ENCODE data around the gene HMGCLL1. TPM values are rescaled to one million over a fixed set of nuclear protein-coding genes. Genes with fewer than 3 reads are reported as not detected.

Gene HMGCLL1
- total RNA-seq, 6 experiments from 2014 or later = 0.13 to 0.72 (median 0.36) TPM

DNA sequence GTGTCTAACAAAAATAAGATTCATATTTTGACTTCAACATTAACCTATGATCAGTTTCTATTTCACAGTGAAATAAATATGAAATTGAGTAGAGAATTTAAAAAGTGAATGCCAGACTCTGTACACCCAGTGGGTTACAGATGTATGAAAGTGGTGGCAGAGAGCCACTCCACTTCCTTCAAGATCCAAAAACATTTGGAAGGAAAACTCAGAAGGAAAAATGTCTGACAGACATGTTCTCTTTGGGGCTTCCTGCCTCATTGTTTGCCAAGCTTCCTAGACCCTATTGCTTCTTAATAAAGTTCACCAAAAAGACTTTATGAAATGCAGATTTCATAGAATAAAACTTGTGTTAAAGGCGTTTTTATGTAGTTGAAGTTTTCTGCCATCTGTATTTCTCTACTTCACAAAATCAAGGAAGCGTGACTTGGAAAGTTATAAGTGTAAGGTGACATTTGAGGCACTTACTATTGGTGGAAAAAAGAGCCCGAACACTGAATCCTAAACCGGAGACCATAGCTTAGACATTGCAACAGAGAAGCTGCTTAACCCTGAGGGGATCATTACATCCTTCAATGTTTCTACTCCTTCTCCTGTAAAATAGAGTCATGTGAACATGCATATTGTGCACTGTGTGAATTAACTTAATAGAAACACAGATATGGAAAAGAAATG is 12.8 kb downstream of the HMGCLL1 start:
- Histone ChIP-seq H3K27ac (no peak overlapping the region), H3K9me3 (no peaks in the 10 kb centered on the region), H3K4me1 (no peaks in the 10 kb centered on the region), H3K27me3 (no peaks in the 10 kb centered on the region), H3K4me3 (no peak overlapping the region), H3K36me3 (no peaks in the 10 kb centered on the region)
- 43% methylated on average over 4 of the region's 4 CpGs for WGBS (ENCODE audit: insufficient coverage, low coverage, low lambda C conversion rate, missing lambda C conversion rate)
- intact Hi-C loops (cut with DNase I) = no loop called here
- TF ChIP-seq, protein P1, sequence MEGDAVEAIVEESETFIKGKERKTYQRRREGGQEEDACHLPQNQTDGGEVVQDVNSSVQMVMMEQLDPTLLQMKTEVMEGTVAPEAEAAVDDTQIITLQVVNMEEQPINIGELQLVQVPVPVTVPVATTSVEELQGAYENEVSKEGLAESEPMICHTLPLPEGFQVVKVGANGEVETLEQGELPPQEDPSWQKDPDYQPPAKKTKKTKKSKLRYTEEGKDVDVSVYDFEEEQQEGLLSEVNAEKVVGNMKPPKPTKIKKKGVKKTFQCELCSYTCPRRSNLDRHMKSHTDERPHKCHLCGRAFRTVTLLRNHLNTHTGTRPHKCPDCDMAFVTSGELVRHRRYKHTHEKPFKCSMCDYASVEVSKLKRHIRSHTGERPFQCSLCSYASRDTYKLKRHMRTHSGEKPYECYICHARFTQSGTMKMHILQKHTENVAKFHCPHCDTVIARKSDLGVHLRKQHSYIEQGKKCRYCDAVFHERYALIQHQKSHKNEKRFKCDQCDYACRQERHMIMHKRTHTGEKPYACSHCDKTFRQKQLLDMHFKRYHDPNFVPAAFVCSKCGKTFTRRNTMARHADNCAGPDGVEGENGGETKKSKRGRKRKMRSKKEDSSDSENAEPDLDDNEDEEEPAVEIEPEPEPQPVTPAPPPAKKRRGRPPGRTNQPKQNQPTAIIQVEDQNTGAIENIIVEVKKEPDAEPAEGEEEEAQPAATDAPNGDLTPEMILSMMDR (IDR thresholded peaks at IDR 0.05) = no peak
- no peak for TF ChIP-seq POLR2A (IDR thresholded peaks at IDR 0.05)
- DNase-seq (no peak), ATAC-seq (no peak)

DNA sequence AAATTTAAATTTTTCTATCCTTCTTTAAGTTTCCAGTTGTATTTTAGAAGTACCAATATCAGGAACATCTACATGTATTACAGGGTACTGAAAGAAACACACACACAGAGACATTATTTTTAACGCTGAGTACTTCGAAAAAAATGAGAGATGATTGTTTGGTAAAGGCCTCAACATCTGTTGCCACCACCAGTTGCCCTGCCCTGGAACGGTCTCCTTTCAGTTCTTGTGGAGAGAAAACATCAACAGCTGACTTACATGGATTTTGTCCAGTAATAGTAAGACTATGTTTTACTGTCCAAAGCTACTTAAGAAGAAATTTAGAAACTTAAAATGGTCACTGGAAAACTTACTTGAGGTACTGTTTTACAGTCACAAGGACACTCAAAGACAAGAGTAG is 16.7 kb downstream of the HMGCLL1 start:
- no peaks in the 10 kb centered on the region for H3K36me3 ChIP-seq
- intact Hi-C loops (cut with DNase I) = no loop called here
- no peaks in the 10 kb centered on the region for H3K4me1 ChIP-seq
- ATAC-seq (no peak), DNase-seq (no peak)
- 66% methylated on average over 3 of the region's 3 CpGs for WGBS (ENCODE audit: insufficient coverage, low coverage, low lambda C conversion rate, missing lambda C conversion rate)
- no peaks in the 10 kb centered on the region for H3K27me3 ChIP-seq
- no peak overlapping the region for H3K4me3 ChIP-seq
- H3K27ac ChIP-seq = no peak overlapping the region
- TF ChIP-seq POLR2A (IDR thresholded peaks at IDR 0.05) = no peak
- TF ChIP-seq, protein P1 (IDR thresholded peaks at IDR 0.05) = no peak
- no peaks in the 10 kb centered on the region for H3K9me3 ChIP-seq

DNA sequence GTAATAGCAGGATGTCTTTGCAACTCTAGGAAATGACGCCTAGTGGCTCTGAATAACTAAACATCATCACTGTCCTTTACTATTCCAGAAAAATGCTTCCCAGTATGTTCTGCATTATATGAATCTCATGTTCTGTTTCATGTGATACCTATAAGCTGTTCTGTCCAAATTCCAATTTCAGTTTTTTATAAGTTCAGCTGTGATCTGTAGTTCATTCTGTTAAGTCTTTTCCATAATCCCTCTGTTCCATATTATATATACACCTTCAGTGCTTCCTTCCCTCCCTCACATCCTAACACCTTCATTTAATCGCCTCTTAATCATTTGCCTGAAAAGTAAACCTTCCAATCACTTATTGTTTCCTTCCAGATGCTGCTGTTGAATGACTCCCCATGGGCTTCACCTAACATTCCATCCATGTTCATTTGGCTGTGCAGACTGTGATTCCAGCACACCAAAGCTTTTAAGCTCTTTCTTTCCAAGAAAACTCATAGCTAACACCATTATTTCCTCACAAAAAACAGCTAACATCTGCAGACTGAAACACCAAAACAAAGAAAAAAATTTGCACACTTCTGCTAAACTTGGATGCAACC is 18.6 kb downstream of the HMGCLL1 start:
- Histone ChIP-seq H3K36me3 (no peaks in the 10 kb centered on the region), H3K9me3 (no peaks in the 10 kb centered on the region), H3K27me3 (no peaks in the 10 kb centered on the region), H3K4me3 (no peak overlapping the region), H3K4me1 (no peaks in the 10 kb centered on the region), H3K27ac (no peak overlapping the region)
- WGBS (ENCODE audit: insufficient coverage, low coverage, low lambda C conversion rate, missing lambda C conversion rate) = 42% methylated on average over 2 of the region's 2 CpGs
- no peak for DNase-seq
- TF ChIP-seq, protein P1 (IDR thresholded peaks at IDR 0.05) = no peak
- no peak for TF ChIP-seq POLR2A (IDR thresholded peaks at IDR 0.05)
- ATAC-seq = no peak
- intact Hi-C loops (cut with DNase I) = no loop called here

DNA sequence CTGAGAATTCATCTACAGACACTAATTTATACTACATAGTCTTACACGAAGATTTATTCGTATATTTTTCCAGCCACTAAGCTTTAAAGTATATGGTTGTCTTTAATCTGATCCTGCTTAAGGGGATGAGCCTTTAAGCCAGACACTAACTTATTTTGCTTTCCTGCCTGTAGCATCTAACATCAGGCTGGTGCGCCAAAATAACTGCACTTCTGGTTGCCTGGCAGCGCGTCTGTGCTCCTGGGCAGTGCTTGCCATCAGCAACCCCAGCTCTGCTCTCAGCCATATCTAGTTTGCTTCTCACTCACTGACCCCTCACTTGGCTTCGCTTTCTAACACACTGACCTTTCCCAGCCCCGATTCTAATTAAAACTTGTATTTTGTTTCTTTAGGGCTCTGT is 21.8 kb downstream of the HMGCLL1 start:
- no peaks in the 10 kb centered on the region for H3K27me3 ChIP-seq
- H3K9me3 ChIP-seq = no peaks in the 10 kb centered on the region
- WGBS (ENCODE audit: insufficient coverage, low coverage, low lambda C conversion rate, missing lambda C conversion rate) = 37% methylated on average over 7 of the region's 7 CpGs
- no peaks in the 10 kb centered on the region for H3K4me1 ChIP-seq
- DNase-seq = no peak
- intact Hi-C loops (cut with DNase I) = no loop called here
- no peak for TF ChIP-seq POLR2A (IDR thresholded peaks at IDR 0.05)
- TF ChIP-seq, protein P1 (IDR thresholded peaks at IDR 0.05) = no peak
- H3K27ac ChIP-seq = no peak overlapping the region
- H3K36me3 ChIP-seq = no peaks in the 10 kb centered on the region
- H3K4me3 ChIP-seq = no peak overlapping the region
- no peak for ATAC-seq

All from right lobe of liver (tissue), 6 donors.